HS-27A (cell line): ENCODE results near the gene PER2.

Experiments used
- DNase-seq: peaks from one replicate; pipeline ENCODE4 v3.0.0-alpha.2; 2012; ENCODE audit warnings: low read depth, missing footprints

Gene PER2

GRCh38 chr2:238243496-238244076 is 44.8 kb downstream of the PER2 start:
- DNase-seq, result no peak

GRCh38 chr2:238242731-238243495 is 45.5 kb downstream of the PER2 start:
- DNase-seq, result no peak

- DNase-seq, result no peak
Measured at GRCh38 chr2:238241970-238242369, 46.4 kb downstream of the PER2 start.

- DNase-seq, result no peak
Measured at GRCh38 chr2:238240757-238241711, 47.4 kb downstream of the PER2 start.

- no peak for DNase-seq
Measured at GRCh38 chr2:238239863-238240756, 48.3 kb downstream of the PER2 start, which contains the start of gene HES6. Gene HES6 (minus strand): TSS chr2:238240038. CDS start chr2:238239905, 133 bp downstream.

- no peak for DNase-seq
Measured at GRCh38 chr2:238239543-238239862, 48.9 kb downstream of the PER2 start.

GRCh38 chr2:238238766-238239542 is 49.5 kb downstream of the PER2 start:
- DNase-seq, result no peak

GRCh38 chr2:238238311-238238765 is 50.1 kb downstream of the PER2 start:
- no peak for DNase-seq

- no peak for DNase-seq
Measured at GRCh38 chr2:238237431-238238135, 50.8 kb downstream of the PER2 start.

GRCh38 chr2:238236571-238236970 is 51.8 kb downstream of the PER2 start:
- no peak for DNase-seq

GRCh38 chr2:238235856-238236255 is 52.6 kb downstream of the PER2 start:
- DNase-seq, result no peak

GRCh38 chr2:238235331-238235732 is 53.1 kb downstream of the PER2 start:
- no peak for DNase-seq

GRCh38 chr2:238233625-238234024 is 54.8 kb downstream of the PER2 start:
- DNase-seq, result no peak

GRCh38 chr2:238231809-238232208 is 56.6 kb downstream of the PER2 start:
- DNase-seq, result no peak

- DNase-seq, result no peak
Measured at GRCh38 chr2:238231251-238231793, 57.1 kb downstream of the PER2 start.

GRCh38 chr2:238230699-238231098 is 57.7 kb downstream of the PER2 start:
- no peak for DNase-seq

- DNase-seq, result no peak
Measured at GRCh38 chr2:238228700-238229099, 59.7 kb downstream of the PER2 start.

GRCh38 chr2:238227587-238228032 is 60.8 kb downstream of the PER2 start:
- DNase-seq, result no peak

GRCh38 chr2:238226698-238227586 is 61.5 kb downstream of the PER2 start:
- DNase-seq, result no peak
